SJCRH30 (cell line): ENCODE measurements around the gene RAB26. TPM values are rescaled to one million over a fixed set of nuclear protein-coding genes. Genes with fewer than 3 reads are reported as not detected.
"Not testable (repeated sequence)": the region's sequence is repeated elsewhere in the genome, so short reads cannot be mapped to it uniquely, and the experiment has no call there.

ENCODE experiments used
- DNase-seq, 2 experiments: peaks; one replicate each; pipeline ENCODE4 v3.0.0-alpha.2; 2015 to 2020
- H3K27ac ChIP-seq: fragments of 250-450 bp; sonication (Bioruptor Pico); 2 replicates; pipeline ENCODE4 v1.5.1; 2020; ENCODE audit warnings: mild to moderate bottlenecking, moderate library complexity
- H3K27me3 ChIP-seq: fragments of 250-450 bp; sonication (Bioruptor Pico); 2 replicates; pipeline ENCODE4 v1.5.1; 2020; ENCODE audit warnings: mild to moderate bottlenecking, moderate library complexity
- H3K36me3 ChIP-seq: fragments of 250-450 bp; sonication (Bioruptor Pico); 2 replicates; pipeline ENCODE4 v1.5.1; 2020; ENCODE audit warnings: mild to moderate bottlenecking, moderate library complexity
- H3K4me1 ChIP-seq: fragments of 250-450 bp; sonication (Bioruptor Pico); 2 replicates; pipeline ENCODE4 v1.5.1; 2020; ENCODE audit warnings: mild to moderate bottlenecking, moderate library complexity
- H3K4me3 ChIP-seq: fragments of 250-450 bp; sonication (Bioruptor Pico); 2 replicates; pipeline ENCODE4 v1.5.1; 2020; ENCODE audit warnings: mild to moderate bottlenecking, moderate library complexity
- H3K9me3 ChIP-seq: fragments of 250-450 bp; sonication (Bioruptor Pico); replicated peaks from 2 replicates; pipeline ENCODE4 v1.5.1; 2020; ENCODE audit warnings: mild to moderate bottlenecking, moderate library complexity
- total RNA-seq: library from RNA; depleted of rRNA; stranded (reverse); fragments of >200 nt; shearing (Covaris generic); gene quantifications from 2 replicates; pipeline ENCODE4 v1.2.3, GENCODE V29; 2014; rRNA removed

The RAB26 gene
- 1.0 and 1.4 TPM in 2 replicates for total RNA-seq

GRCh38 chr16:2147981-2148671 lies at the start of gene RAB26:
Gene RAB26 (plus strand): TSS chr16:2148625. CDS start chr16:2148784, 159 bp downstream.
- H3K27ac ChIP-seq: no peak within 1 kb of the TSS
- DNase-seq: peak; percentile 85 to 87

GRCh38 chr16:2101581-2101980 lies 46.8 kb upstream of the RAB26 start:
- not testable (repeated sequence) for H3K27ac ChIP-seq, H3K27me3 ChIP-seq, H3K9me3 ChIP-seq, DNase-seq, H3K4me3 ChIP-seq, H3K4me1 ChIP-seq, H3K36me3 ChIP-seq

More at GRCh38 chr16:2147981-2148671, at the start of gene RAB26:
- H3K27me3 ChIP-seq: peaks cover 4% of the 10 kb centered on the region; the same call in 1 of the 2 replicates
- H3K4me3 ChIP-seq: peak within 1 kb of the TSS; percentile 62
- H3K4me1 ChIP-seq: peaks cover 21% of the 10 kb centered on the region
- no peaks in the 10 kb centered on the region for H3K9me3 ChIP-seq
- H3K36me3 ChIP-seq: no peaks in the 10 kb centered on the region

- Histone ChIP-seq H3K27ac (no peak overlapping the region), H3K4me1 (no peaks in the 10 kb centered on the region), H3K4me3 (no peak overlapping the region), H3K9me3 (no peaks in the 10 kb centered on the region), H3K36me3 (no peaks in the 10 kb centered on the region), H3K27me3 (no peaks in the 10 kb centered on the region)
- DNase-seq: no peak
These were observed 46.0 kb upstream of the RAB26 start for GRCh38 chr16:2102471-2102870.

- H3K9me3 ChIP-seq, H3K36me3 ChIP-seq, H3K4me3 ChIP-seq, H3K27me3 ChIP-seq, H3K27ac ChIP-seq, DNase-seq, H3K4me1 ChIP-seq: not testable (repeated sequence)
These were observed 44.0 kb upstream of the RAB26 start for GRCh38 chr16:2104464-2104863.

GRCh38 chr16:2105291-2105690 lies 43.1 kb upstream of the RAB26 start:
- not testable (repeated sequence) for H3K27me3 ChIP-seq, H3K9me3 ChIP-seq, H3K27ac ChIP-seq, H3K4me3 ChIP-seq, H3K4me1 ChIP-seq, H3K36me3 ChIP-seq, DNase-seq

- H3K4me1 ChIP-seq, H3K36me3 ChIP-seq, H3K27ac ChIP-seq, H3K27me3 ChIP-seq, DNase-seq, H3K9me3 ChIP-seq, H3K4me3 ChIP-seq: not testable (repeated sequence)
These were observed 42.7 kb upstream of the RAB26 start for GRCh38 chr16:2105769-2106168.

- DNase-seq, H3K27ac ChIP-seq, H3K4me3 ChIP-seq, H3K4me1 ChIP-seq, H3K27me3 ChIP-seq, H3K36me3 ChIP-seq, H3K9me3 ChIP-seq: not testable (repeated sequence)
These were observed 42.2 kb upstream of the RAB26 start for GRCh38 chr16:2106211-2106610.

GRCh38 chr16:2107121-2107790 lies 41.2 kb upstream of the RAB26 start:
- not testable (repeated sequence) for H3K27me3 ChIP-seq, H3K36me3 ChIP-seq, H3K9me3 ChIP-seq, H3K4me3 ChIP-seq, H3K4me1 ChIP-seq, DNase-seq, H3K27ac ChIP-seq

GRCh38 chr16:2107791-2108125 lies 40.7 kb upstream of the RAB26 start:
- not testable (repeated sequence) for H3K36me3 ChIP-seq, H3K27ac ChIP-seq, H3K27me3 ChIP-seq, H3K4me1 ChIP-seq, H3K9me3 ChIP-seq, H3K4me3 ChIP-seq, DNase-seq

GRCh38 chr16:2108446-2109270 lies 39.8 kb upstream of the RAB26 start:
- not testable (repeated sequence) for H3K27me3 ChIP-seq, H3K36me3 ChIP-seq, DNase-seq, H3K4me3 ChIP-seq, H3K9me3 ChIP-seq, H3K4me1 ChIP-seq, H3K27ac ChIP-seq

GRCh38 chr16:2109271-2109580 lies 39.2 kb upstream of the RAB26 start:
- not testable (repeated sequence) for H3K27me3 ChIP-seq, H3K27ac ChIP-seq, H3K4me3 ChIP-seq, H3K9me3 ChIP-seq, H3K4me1 ChIP-seq, DNase-seq, H3K36me3 ChIP-seq

GRCh38 chr16:2109872-2110271 lies 38.6 kb upstream of the RAB26 start:
- DNase-seq, H3K36me3 ChIP-seq, H3K9me3 ChIP-seq, H3K27me3 ChIP-seq, H3K4me1 ChIP-seq, H3K4me3 ChIP-seq, H3K27ac ChIP-seq: not testable (repeated sequence)

- not testable (repeated sequence) for H3K36me3 ChIP-seq, H3K9me3 ChIP-seq, H3K27ac ChIP-seq, H3K4me3 ChIP-seq, DNase-seq, H3K27me3 ChIP-seq, H3K4me1 ChIP-seq
These were observed 38.0 kb upstream of the RAB26 start for GRCh38 chr16:2110332-2111008.

GRCh38 chr16:2111009-2111353 lies 37.4 kb upstream of the RAB26 start:
- not testable (repeated sequence) for H3K9me3 ChIP-seq, DNase-seq, H3K4me3 ChIP-seq, H3K27me3 ChIP-seq, H3K27ac ChIP-seq, H3K4me1 ChIP-seq, H3K36me3 ChIP-seq
